Hindlimb muscle (tissue), 1 donor: ENCODE data around the gene CCDC124. TPM values are rescaled to one million over a fixed set of nuclear protein-coding genes. Genes with fewer than 3 reads are reported as not detected.
A peak's percentile ranks its signal among the peaks of the same experiment; 100 is the strongest.
"Not testable (repeated sequence)": the region's sequence is repeated elsewhere in the genome, so short reads cannot be mapped to it uniquely, and the experiment has no call there.

Source experiments
- DNase-seq: peaks from one replicate; pipeline ENCODE4 v3.0.0-alpha.2; 2013
- polyA plus RNA-seq: library from polyadenylated mRNA; unstranded; fragments of 120-200 nt; gene quantifications from one replicate; pipeline ENCODE4 v1.2.1, GENCODE V29; 2013; ENCODE audit not compliant: insufficient read length

The CCDC124 gene
- 72.0 TPM for polyA plus RNA-seq

GRCh38 chr19:17932485-17933338 lies at the start of gene CCDC124:
TSS of gene CCDC124 (plus strand) at chr19:17933015. CDS start at chr19:17936421, 3,406 bp downstream.
- peak; percentile 94 for DNase-seq

GRCh38 chr19:17883627-17884410 lies 49.0 kb upstream of the CCDC124 start:
- DNase-seq: no peak

- DNase-seq: no peak
Observed at GRCh38 chr19:17886515-17886914, 46.3 kb upstream of the CCDC124 start.

- DNase-seq: not testable (repeated sequence)
Observed at GRCh38 chr19:17887221-17887620, 45.6 kb upstream of the CCDC124 start.

GRCh38 chr19:17888260-17888659 lies 44.6 kb upstream of the CCDC124 start:
- DNase-seq: no peak

- peak; percentile 28 for DNase-seq
Observed at GRCh38 chr19:17889609-17890214, 43.1 kb upstream of the CCDC124 start.

GRCh38 chr19:17893766-17894165 lies 39.0 kb upstream of the CCDC124 start:
- no peak for DNase-seq

GRCh38 chr19:17902701-17903100 lies 30.1 kb upstream of the CCDC124 start:
- DNase-seq: no peak

- no peak for DNase-seq
Observed at GRCh38 chr19:17908244-17908643, 24.6 kb upstream of the CCDC124 start.

GRCh38 chr19:17909003-17909732 lies 23.6 kb upstream of the CCDC124 start:
- DNase-seq: no peak

GRCh38 chr19:17910791-17911360 lies 21.9 kb upstream of the CCDC124 start:
- no peak for DNase-seq

GRCh38 chr19:17915940-17916593 lies 16.7 kb upstream of the CCDC124 start:
- DNase-seq: no peak

- DNase-seq: not testable (repeated sequence)
Observed at GRCh38 chr19:17918151-17918550, 14.7 kb upstream of the CCDC124 start.

GRCh38 chr19:17919122-17919521 lies 13.7 kb upstream of the CCDC124 start:
- DNase-seq: not testable (repeated sequence)

GRCh38 chr19:17920527-17920926 lies 12.3 kb upstream of the CCDC124 start:
- no peak for DNase-seq

GRCh38 chr19:17922138-17922537 lies 10.7 kb upstream of the CCDC124 start:
- no peak for DNase-seq

GRCh38 chr19:17926044-17926443 lies 6.8 kb upstream of the CCDC124 start:
- DNase-seq: no peak

- DNase-seq: no peak
Observed at GRCh38 chr19:17929056-17929455, 3.8 kb upstream of the CCDC124 start.

GRCh38 chr19:17931532-17932191 lies 1.2 kb upstream of the CCDC124 start:
- DNase-seq: no peak

GRCh38 chr19:17933414-17934129 lies 757 bp downstream of the CCDC124 start:
- no peak for DNase-seq
